Transverse colon (tissue), 4 donors: ENCODE measurements around the gene LTBP2.

Experiments used
- EP300 ChIP-seq: sonication (generic); formaldehyde crosslinking; IDR thresholded peaks from one replicate; pipeline ENCODE4 v1.6.1; 2017; ENCODE audit warnings: antibody characterized with exemption, low read depth
- POLR2A ChIP-seq: fragments of 450-650 bp; IDR thresholded peaks from one replicate; pipeline ENCODE4 v1.6.1; 2016; ENCODE audit warnings: antibody characterized with exemption, mild to moderate bottlenecking, moderate library complexity
- POLR2AphosphoS5 ChIP-seq, 3 donors: sonication (generic); formaldehyde crosslinking; IDR thresholded peaks; one replicate each; pipeline ENCODE4 v1.6.1; 2016; ENCODE audit warnings: antibody characterized with exemption in 3 of 3
- TF ChIP-seq, protein P1 (sequence below), 5 experiments: fragments of 200-600 bp in 3 of 5; fragments of 450-650 bp in 2 of 5; sonication (generic) in 3 of 5; IDR thresholded peaks; 1 replicate in 2 of 5; 2 replicates in 3 of 5; pipeline ENCODE4 v1.5.1; 2016 to 2017; ENCODE audit warnings: antibody characterized with exemption in 5 of 5, inconsistent platforms in 3 of 5, mild to moderate bottlenecking in 2 of 5, moderate library complexity in 1 of 5

DNA sequence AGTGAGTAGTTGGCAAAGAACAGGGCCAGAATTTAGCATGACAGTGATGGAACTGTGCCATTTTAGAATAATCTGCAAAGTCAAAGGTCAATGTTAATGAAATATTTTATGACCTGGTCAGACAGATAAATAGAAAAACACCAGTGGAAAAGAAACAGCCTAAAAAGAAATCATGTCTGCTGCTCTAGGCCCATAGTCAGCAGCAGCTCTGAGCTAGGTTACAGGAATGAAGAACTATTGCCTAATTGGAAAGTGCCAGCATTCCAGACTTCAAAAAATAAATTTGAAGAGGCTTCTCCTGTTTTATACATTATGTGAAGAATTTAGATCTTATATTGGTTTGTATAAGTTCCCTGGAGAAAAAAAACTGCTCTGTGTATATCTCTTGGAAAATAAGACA is 128.7 kb downstream of the LTBP2 start:
- TF ChIP-seq EP300 = no peak
- TF ChIP-seq POLR2AphosphoS5 (IDR thresholded peaks at IDR 0.05) = no peak
- no peak for TF ChIP-seq POLR2A
- TF ChIP-seq, protein P1, sequence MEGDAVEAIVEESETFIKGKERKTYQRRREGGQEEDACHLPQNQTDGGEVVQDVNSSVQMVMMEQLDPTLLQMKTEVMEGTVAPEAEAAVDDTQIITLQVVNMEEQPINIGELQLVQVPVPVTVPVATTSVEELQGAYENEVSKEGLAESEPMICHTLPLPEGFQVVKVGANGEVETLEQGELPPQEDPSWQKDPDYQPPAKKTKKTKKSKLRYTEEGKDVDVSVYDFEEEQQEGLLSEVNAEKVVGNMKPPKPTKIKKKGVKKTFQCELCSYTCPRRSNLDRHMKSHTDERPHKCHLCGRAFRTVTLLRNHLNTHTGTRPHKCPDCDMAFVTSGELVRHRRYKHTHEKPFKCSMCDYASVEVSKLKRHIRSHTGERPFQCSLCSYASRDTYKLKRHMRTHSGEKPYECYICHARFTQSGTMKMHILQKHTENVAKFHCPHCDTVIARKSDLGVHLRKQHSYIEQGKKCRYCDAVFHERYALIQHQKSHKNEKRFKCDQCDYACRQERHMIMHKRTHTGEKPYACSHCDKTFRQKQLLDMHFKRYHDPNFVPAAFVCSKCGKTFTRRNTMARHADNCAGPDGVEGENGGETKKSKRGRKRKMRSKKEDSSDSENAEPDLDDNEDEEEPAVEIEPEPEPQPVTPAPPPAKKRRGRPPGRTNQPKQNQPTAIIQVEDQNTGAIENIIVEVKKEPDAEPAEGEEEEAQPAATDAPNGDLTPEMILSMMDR (IDR thresholded peaks at IDR 0.05) = no peak
